ENCODE measurements around the gene PI4KA. TPM values are rescaled to one million over a fixed set of nuclear protein-coding genes. Genes with fewer than 3 reads are reported as not detected.

Gene PI4KA
- total RNA-seq, 3 donors from 2014 or later (not counting 1 experiment from before 2014, with no cell fraction given) = 208 to 233 (median 215) TPM

DNA sequence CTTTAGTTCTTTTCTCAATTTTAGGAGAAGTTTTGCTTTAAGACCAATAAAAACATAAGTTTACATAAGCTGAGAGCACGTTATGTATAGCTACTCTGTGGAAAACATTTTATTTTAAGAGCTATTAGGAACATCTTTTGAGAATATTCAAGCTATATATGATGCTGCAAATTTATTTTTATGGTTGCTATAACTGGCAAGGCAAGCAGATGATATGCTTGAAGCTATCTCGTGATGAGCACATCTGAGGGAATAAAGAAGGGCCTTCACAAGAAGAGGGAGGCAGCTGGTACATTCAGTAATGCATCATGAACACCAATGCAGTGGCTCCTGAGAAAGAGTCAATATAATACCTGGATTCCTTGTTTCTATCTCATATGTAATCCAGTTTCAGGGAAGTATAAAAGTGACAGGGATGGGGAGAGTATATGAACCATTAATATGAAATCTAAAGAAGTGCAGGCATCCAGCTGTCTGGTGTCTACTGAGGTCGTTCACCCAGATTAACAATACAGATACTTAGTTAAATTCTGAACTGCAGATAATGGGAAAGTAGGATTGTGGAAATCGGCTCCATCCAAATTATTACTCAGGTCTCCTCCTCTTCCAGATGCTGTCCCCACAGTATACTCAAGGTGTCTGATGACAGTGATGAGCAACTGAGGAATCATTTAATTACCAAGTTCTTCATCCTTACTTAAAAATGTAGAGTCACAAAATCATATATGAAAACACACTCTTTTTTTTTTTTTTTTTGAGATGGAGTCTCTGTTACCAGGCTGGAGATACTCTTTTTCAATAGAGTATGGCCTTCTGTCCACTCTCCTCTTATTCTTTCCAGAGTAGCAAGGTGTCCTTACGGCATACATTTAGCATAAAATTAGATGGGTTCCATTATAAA, 185.1 kb downstream of the PI4KA start:
- intact Hi-C loops (cut with micrococcal nuclease) = no loop called here
- H3K4me1 Mint-ChIP-seq = no peaks in the 10 kb centered on the region
- no peaks in the 10 kb centered on the region for H3K36me3 Mint-ChIP-seq
- DNase-seq (no peak), ATAC-seq (no peak)
- Histone ChIP-seq H3K27me3 (ENCODE audit: control insufficient read depth, insufficient read depth, low read length) (peaks cover 6% of the 10 kb centered on the region), H3K36me3 (ENCODE audit: control insufficient read depth, insufficient read depth, low read length) (no peaks in the 10 kb centered on the region), H3K9me3 (ENCODE audit: control insufficient read depth, insufficient read depth, low read length) (no peaks in the 10 kb centered on the region), H3K4me3 (ENCODE audit: low read length) (no peak overlapping the region), H3K27ac (ENCODE audit: low read length) (no peak overlapping the region), H3K4me1 (ENCODE audit: control insufficient read depth, insufficient read depth, low read length) (no peaks in the 10 kb centered on the region)
- H3K4me3 Mint-ChIP-seq = no peak overlapping the region
- peaks cover 36 to 38% of the 10 kb centered on the region in 2 donors for H3K27me3 Mint-ChIP-seq (ENCODE audit: low read depth in 2 of 2)
- TF ChIP-seq, protein P1, sequence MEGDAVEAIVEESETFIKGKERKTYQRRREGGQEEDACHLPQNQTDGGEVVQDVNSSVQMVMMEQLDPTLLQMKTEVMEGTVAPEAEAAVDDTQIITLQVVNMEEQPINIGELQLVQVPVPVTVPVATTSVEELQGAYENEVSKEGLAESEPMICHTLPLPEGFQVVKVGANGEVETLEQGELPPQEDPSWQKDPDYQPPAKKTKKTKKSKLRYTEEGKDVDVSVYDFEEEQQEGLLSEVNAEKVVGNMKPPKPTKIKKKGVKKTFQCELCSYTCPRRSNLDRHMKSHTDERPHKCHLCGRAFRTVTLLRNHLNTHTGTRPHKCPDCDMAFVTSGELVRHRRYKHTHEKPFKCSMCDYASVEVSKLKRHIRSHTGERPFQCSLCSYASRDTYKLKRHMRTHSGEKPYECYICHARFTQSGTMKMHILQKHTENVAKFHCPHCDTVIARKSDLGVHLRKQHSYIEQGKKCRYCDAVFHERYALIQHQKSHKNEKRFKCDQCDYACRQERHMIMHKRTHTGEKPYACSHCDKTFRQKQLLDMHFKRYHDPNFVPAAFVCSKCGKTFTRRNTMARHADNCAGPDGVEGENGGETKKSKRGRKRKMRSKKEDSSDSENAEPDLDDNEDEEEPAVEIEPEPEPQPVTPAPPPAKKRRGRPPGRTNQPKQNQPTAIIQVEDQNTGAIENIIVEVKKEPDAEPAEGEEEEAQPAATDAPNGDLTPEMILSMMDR (IDR thresholded peaks at IDR 0.05) = no peak
- H3K27ac Mint-ChIP-seq = no peak overlapping the region
- no peaks in the 10 kb centered on the region for H3K9me3 Mint-ChIP-seq
- 81% methylated on average over 2 of the region's 5 CpGs for WGBS (ENCODE audit: insufficient coverage)

DNA sequence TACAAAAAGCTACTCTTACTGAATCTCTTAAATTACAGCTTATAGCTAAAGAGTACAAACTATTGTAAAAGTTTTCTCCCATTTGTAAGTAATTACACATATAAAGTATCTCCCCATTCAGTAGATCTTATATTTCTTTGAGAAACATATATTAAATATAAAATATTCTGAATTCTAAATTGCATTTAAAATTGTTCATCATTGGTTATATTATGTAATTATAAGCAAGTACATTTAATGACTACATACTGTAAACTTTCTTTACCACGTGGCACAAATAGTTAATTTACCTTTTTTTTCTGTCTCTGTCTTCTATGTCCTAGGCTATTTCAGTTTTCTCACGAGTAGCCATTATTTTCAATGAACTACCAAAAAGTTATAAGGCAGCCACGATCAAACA, 185.9 kb downstream of the PI4KA start:
- H3K4me1 Mint-ChIP-seq = no peaks in the 10 kb centered on the region
- TF ChIP-seq, protein P1 (IDR thresholded peaks at IDR 0.05) = no peak
- peaks cover 31 to 38% of the 10 kb centered on the region in 2 donors for H3K27me3 Mint-ChIP-seq (ENCODE audit: low read depth in 2 of 2)

DNA sequence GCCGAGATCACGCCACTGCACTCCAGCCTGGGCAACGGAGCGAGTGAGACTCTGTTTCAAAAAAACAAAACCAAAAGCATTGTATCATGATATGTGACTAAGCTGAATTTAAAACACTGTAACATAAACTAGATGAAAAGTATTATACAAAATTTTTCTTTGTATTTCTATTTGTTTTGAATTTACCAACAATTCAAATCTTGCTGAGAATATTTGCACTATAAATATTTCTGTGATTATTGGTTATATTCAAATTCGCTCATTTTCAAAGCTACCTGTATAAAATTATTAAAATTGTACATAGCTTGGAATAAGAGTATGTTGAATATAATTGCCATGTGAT, 186.6 kb downstream of the PI4KA start:
- Mint-ChIP-seq H3K9me3 (no peaks in the 10 kb centered on the region), H3K4me3 (no peak overlapping the region), H3K36me3 (no peaks in the 10 kb centered on the region), H3K4me1 (no peaks in the 10 kb centered on the region), H3K27me3 (ENCODE audit: low read depth in 2 of 2) (peaks cover 27 to 35% of the 10 kb centered on the region in 2 donors), H3K27ac (no peak overlapping the region)
- 89% methylated on average over 2 of the region's 5 CpGs for WGBS (ENCODE audit: insufficient coverage)
- intact Hi-C loops (cut with micrococcal nuclease) = no loop called here
- H3K9me3 ChIP-seq (ENCODE audit: control insufficient read depth, insufficient read depth, low read length) = no peaks in the 10 kb centered on the region
- no peak overlapping the region for H3K4me3 ChIP-seq (ENCODE audit: low read length)
- TF ChIP-seq, protein P1 (IDR thresholded peaks at IDR 0.05) = no peak
- H3K36me3 ChIP-seq (ENCODE audit: control insufficient read depth, insufficient read depth, low read length) = no peaks in the 10 kb centered on the region
- peaks cover 6% of the 10 kb centered on the region for H3K27me3 ChIP-seq (ENCODE audit: control insufficient read depth, insufficient read depth, low read length)
- DNase-seq = no peak
- H3K27ac ChIP-seq (ENCODE audit: low read length) = no peak overlapping the region
- ATAC-seq = no peak
- no peaks in the 10 kb centered on the region for H3K4me1 ChIP-seq (ENCODE audit: control insufficient read depth, insufficient read depth, low read length)

More for the DNA sequence above, 185.9 kb downstream of the PI4KA start:
- DNase-seq = no peak
- intact Hi-C loops (cut with micrococcal nuclease) = no loop called here
- H3K4me3 ChIP-seq (ENCODE audit: low read length) = no peak overlapping the region
- H3K27ac ChIP-seq (ENCODE audit: low read length) = no peak overlapping the region
- H3K27ac Mint-ChIP-seq = no peak overlapping the region
- ATAC-seq = no peak
- WGBS (ENCODE audit: insufficient coverage) = 80% methylated on average over 1 of the region's 3 CpGs
- H3K4me1 ChIP-seq (ENCODE audit: control insufficient read depth, insufficient read depth, low read length) = no peaks in the 10 kb centered on the region
- peaks cover 6% of the 10 kb centered on the region for H3K27me3 ChIP-seq (ENCODE audit: control insufficient read depth, insufficient read depth, low read length)
- H3K9me3 Mint-ChIP-seq = no peaks in the 10 kb centered on the region
- H3K4me3 Mint-ChIP-seq = no peak overlapping the region
- no peaks in the 10 kb centered on the region for H3K36me3 Mint-ChIP-seq
- no peaks in the 10 kb centered on the region for H3K9me3 ChIP-seq (ENCODE audit: control insufficient read depth, insufficient read depth, low read length)
- H3K36me3 ChIP-seq (ENCODE audit: control insufficient read depth, insufficient read depth, low read length) = no peaks in the 10 kb centered on the region

Data from natural killer cell (primary cell).